GM19452 (cell line): Measurements from ENCODE around the gene HBP1.
"Not testable (repeated sequence)": the region's sequence is repeated elsewhere in the genome, so short reads cannot be mapped to it uniquely, and the experiment has no call there.

Experiments used
- ATAC-seq: cut with Tn5 transposase; IDR thresholded peaks from one replicate; pipeline ENCODE4 v1.9.1; 2021; ENCODE audit not compliant: unreplicated experiment

The HBP1 gene

GRCh38 chr7:107220806-107221205, 52.0 kb downstream of the HBP1 start:
- ATAC-seq = not testable (repeated sequence)

GRCh38 chr7:107224374-107225223, 55.8 kb downstream of the HBP1 start:
- no peak for ATAC-seq

GRCh38 chr7:107228291-107228690, 59.5 kb downstream of the HBP1 start:
- no peak for ATAC-seq

- ATAC-seq = no peak
Observed at GRCh38 chr7:107230334-107230733, 61.5 kb downstream of the HBP1 start.

- ATAC-seq = no peak
Observed at GRCh38 chr7:107232568-107233090, 63.8 kb downstream of the HBP1 start.

GRCh38 chr7:107233174-107233573, 64.4 kb downstream of the HBP1 start:
- no peak for ATAC-seq

- no peak for ATAC-seq
Observed at GRCh38 chr7:107233981-107234380, 65.2 kb downstream of the HBP1 start.

GRCh38 chr7:107234436-107234835, 65.6 kb downstream of the HBP1 start:
- ATAC-seq = no peak

- no peak for ATAC-seq
Observed at GRCh38 chr7:107236862-107237261, 68.1 kb downstream of the HBP1 start.

- ATAC-seq = no peak
Observed at GRCh38 chr7:107237451-107237850, 68.6 kb downstream of the HBP1 start.

- no peak for ATAC-seq
Observed at GRCh38 chr7:107242267-107242666, 73.5 kb downstream of the HBP1 start.

GRCh38 chr7:107244613-107245012, 75.8 kb downstream of the HBP1 start:
- ATAC-seq = no peak

GRCh38 chr7:107246836-107247235, 78.0 kb downstream of the HBP1 start:
- ATAC-seq = not testable (repeated sequence)

GRCh38 chr7:107248551-107249316, 79.9 kb downstream of the HBP1 start:
- ATAC-seq = no peak

GRCh38 chr7:107251963-107252362, 83.2 kb downstream of the HBP1 start:
- no peak for ATAC-seq
